ENCODE data around the gene C1QTNF12. TPM values are rescaled to one million over a fixed set of nuclear protein-coding genes. Genes with fewer than 3 reads are reported as not detected.

Gene C1QTNF12
- total RNA-seq, 2 experiments from 2014 or later: 1.8 to 6.1 TPM

DNA sequence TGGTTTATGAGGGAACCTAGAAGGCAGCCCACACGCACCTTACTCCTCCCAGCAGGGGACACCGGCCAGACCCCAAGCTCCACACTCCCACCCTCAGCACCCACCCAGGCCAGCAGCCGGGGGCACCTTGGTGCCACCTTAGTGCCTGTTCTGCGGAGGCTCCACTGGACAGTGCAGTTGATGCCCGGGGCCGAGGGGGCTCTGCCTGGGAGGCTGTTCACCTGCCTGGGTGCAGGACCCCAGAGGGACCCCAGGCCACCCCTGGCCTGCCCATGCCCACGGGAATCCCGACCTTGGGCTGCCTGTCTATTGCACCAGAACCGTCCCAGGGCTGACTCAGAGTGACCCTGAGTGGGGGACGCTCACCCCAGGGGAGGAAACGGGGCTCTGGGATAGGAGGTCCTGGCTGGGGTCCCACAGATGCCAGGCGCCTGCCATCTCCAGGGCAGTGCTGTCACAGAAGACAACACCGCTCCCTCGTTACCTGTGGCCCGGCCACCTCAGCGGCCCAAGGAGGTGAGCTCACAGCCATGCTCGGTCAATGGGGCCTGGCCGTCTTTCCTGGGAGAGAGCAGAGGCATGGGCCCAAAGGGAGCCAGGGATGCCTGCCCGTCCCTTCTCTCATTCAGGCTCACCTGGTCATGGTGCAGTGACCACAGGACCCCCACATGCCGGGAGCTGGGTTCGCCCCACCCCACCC lies 34.4 kb upstream of the C1QTNF12 start:
- ChIA-PET CTCF (ENCODE audit: unreplicated experiment) (no interaction called here), POLR2A (no interaction called here)
- BruUV-seq (replicated peaks): no TSS peak

DNA sequence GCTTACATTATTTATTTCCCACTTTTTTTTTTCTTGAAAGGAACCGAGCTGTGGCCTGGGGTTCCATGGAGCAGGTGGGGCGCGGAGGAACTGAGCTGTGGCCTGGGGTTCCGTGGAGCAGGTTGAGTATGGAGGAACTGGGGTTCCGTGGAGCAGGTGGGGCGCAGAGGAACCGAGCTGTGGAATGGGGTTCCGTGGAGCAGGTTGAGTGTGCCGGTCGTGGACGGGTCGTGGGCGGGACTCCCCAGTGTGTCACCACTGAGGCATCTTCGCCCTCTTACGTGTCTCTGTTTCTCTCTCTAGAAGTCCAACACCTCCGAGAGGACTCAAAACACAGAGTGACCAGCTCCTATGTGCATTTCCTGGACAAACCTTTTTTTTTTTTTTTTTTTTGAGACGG lies 32.5 kb upstream of the C1QTNF12 start:
- H3K36me3 ChIP-seq (ENCODE audit: insufficient read depth, low read length): no peaks in the 10 kb centered on the region
- H3K79me2 ChIP-seq (ENCODE audit: insufficient read depth, low read depth, low read length): no peaks in the 10 kb centered on the region
- no peaks in the 10 kb centered on the region for H3K9me2 ChIP-seq (ENCODE audit: insufficient read depth, low read length)
- H3K4me3 ChIP-seq (ENCODE audit: low read depth, low read length, poor library complexity, severe bottlenecking): no peak overlapping the region
- no peak for DNase-seq (ENCODE audit: low spot score)
- ChIA-PET CTCF (ENCODE audit: unreplicated experiment) (no interaction called here), POLR2A (interaction anchor here (0.6 kb wide), 1 partner anchor 136 kb away, joined by 3 read pairs; no protein-coding TSS in a partner anchor)
- no peak overlapping the region for H3K4me2 ChIP-seq (ENCODE audit: low read length)
- H3K9me3 ChIP-seq (ENCODE audit: low read length): no peaks in the 10 kb centered on the region
- intact Hi-C loops (cut with micrococcal nuclease; ENCODE audit: unreplicated experiment): no loop called here
- no peaks in the 10 kb centered on the region for H4K20me1 ChIP-seq (ENCODE audit: insufficient read depth, low read length)
- TF ChIP-seq, protein P1, sequence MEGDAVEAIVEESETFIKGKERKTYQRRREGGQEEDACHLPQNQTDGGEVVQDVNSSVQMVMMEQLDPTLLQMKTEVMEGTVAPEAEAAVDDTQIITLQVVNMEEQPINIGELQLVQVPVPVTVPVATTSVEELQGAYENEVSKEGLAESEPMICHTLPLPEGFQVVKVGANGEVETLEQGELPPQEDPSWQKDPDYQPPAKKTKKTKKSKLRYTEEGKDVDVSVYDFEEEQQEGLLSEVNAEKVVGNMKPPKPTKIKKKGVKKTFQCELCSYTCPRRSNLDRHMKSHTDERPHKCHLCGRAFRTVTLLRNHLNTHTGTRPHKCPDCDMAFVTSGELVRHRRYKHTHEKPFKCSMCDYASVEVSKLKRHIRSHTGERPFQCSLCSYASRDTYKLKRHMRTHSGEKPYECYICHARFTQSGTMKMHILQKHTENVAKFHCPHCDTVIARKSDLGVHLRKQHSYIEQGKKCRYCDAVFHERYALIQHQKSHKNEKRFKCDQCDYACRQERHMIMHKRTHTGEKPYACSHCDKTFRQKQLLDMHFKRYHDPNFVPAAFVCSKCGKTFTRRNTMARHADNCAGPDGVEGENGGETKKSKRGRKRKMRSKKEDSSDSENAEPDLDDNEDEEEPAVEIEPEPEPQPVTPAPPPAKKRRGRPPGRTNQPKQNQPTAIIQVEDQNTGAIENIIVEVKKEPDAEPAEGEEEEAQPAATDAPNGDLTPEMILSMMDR (conservative IDR thresholded peaks at IDR 0.05; ENCODE audit: low read length): no peak
- no peak for TF ChIP-seq EZH2phosphoT487 (IDR thresholded peaks at IDR 0.05; ENCODE audit: borderline replicate concordance, low read depth, low read length)
- no TSS peak for BruUV-seq (replicated peaks)
- H3K27ac ChIP-seq (ENCODE audit: low read depth, low read length, poor library complexity, severe bottlenecking): no peak overlapping the region
- H3K4me1 ChIP-seq (ENCODE audit: insufficient read depth, low read length, poor library complexity, severe bottlenecking): peaks cover 6% of the 10 kb centered on the region
- no peak overlapping the region for H2AFZ ChIP-seq (ENCODE audit: low read length)

More for the DNA sequence above, 34.4 kb upstream of the C1QTNF12 start:
- Histone ChIP-seq H3K79me2 (ENCODE audit: insufficient read depth, low read depth, low read length) (no peaks in the 10 kb centered on the region), H2AFZ (ENCODE audit: low read length) (no peak overlapping the region), H3K4me3 (ENCODE audit: low read depth, low read length, poor library complexity, severe bottlenecking) (no peak overlapping the region), H3K36me3 (ENCODE audit: insufficient read depth, low read length) (no peaks in the 10 kb centered on the region), H3K4me1 (ENCODE audit: insufficient read depth, low read length, poor library complexity, severe bottlenecking) (no peaks in the 10 kb centered on the region), H3K9me3 (ENCODE audit: low read length) (no peaks in the 10 kb centered on the region), H3K9me2 (ENCODE audit: insufficient read depth, low read length) (no peaks in the 10 kb centered on the region), H3K27ac (ENCODE audit: low read depth, low read length, poor library complexity, severe bottlenecking) (no peak overlapping the region), H3K4me2 (ENCODE audit: low read length) (no peak overlapping the region), H4K20me1 (ENCODE audit: insufficient read depth, low read length) (no peaks in the 10 kb centered on the region)
- TF ChIP-seq, protein P1 (conservative IDR thresholded peaks at IDR 0.05; ENCODE audit: low read length): no peak
- no peak for TF ChIP-seq EZH2phosphoT487 (IDR thresholded peaks at IDR 0.05; ENCODE audit: borderline replicate concordance, low read depth, low read length)
- DNase-seq (ENCODE audit: low spot score): no peak
- intact Hi-C loops (cut with micrococcal nuclease; ENCODE audit: unreplicated experiment): no loop called here

DNA sequence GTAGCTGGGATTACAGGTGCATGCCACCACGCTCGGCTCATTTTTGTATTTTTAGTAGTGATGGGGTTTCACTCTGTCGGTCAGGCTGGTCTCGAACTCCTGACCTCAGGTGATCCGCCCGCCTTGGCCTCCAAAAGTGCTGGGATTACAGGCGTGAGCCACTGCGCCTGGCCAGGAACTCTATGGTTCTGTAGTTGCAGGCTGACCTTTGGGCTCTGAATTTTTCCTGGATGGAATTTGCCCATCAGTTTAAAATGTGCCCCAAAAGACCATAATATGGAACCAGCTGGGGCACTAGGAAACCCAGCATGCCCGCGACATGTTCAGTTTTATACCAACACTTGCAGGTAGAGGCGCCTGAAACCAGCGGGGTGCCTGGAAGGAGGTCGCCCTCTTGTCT lies 32.1 kb upstream of the C1QTNF12 start:
- no peak overlapping the region for H3K4me2 ChIP-seq (ENCODE audit: low read length)
- no peaks in the 10 kb centered on the region for H3K9me3 ChIP-seq (ENCODE audit: low read length)
- no peaks in the 10 kb centered on the region for H3K9me2 ChIP-seq (ENCODE audit: insufficient read depth, low read length)
- H2AFZ ChIP-seq (ENCODE audit: low read length): no peak overlapping the region
- ChIA-PET CTCF (ENCODE audit: unreplicated experiment) (no interaction called here), POLR2A (interaction anchor here (0.6 kb wide), 1 partner anchor 136 kb away, joined by 3 read pairs; no protein-coding TSS in a partner anchor)
- no peak overlapping the region for H3K27ac ChIP-seq (ENCODE audit: low read depth, low read length, poor library complexity, severe bottlenecking)
- no peak overlapping the region for H3K4me3 ChIP-seq (ENCODE audit: low read depth, low read length, poor library complexity, severe bottlenecking)
- BruUV-seq (replicated peaks): no TSS peak
- no peaks in the 10 kb centered on the region for H3K36me3 ChIP-seq (ENCODE audit: insufficient read depth, low read length)
- H4K20me1 ChIP-seq (ENCODE audit: insufficient read depth, low read length): no peaks in the 10 kb centered on the region
- DNase-seq (ENCODE audit: low spot score): no peak
- TF ChIP-seq, protein P1 (conservative IDR thresholded peaks at IDR 0.05; ENCODE audit: low read length): no peak
- TF ChIP-seq EZH2phosphoT487 (IDR thresholded peaks at IDR 0.05; ENCODE audit: borderline replicate concordance, low read depth, low read length): no peak
- peaks cover 6% of the 10 kb centered on the region for H3K4me1 ChIP-seq (ENCODE audit: insufficient read depth, low read length, poor library complexity, severe bottlenecking)
- intact Hi-C loops (cut with micrococcal nuclease; ENCODE audit: unreplicated experiment): no loop called here
- no peaks in the 10 kb centered on the region for H3K79me2 ChIP-seq (ENCODE audit: insufficient read depth, low read depth, low read length)

Measured in OCI-LY7 (cell line).